Measurements from ENCODE around the gene DNASE2B.

- TF ChIP-seq CTCF (IDR thresholded peaks at IDR 0.05), result no peak
- no peak for TF ChIP-seq POLR2A (IDR thresholded peaks at IDR 0.05)
Measured at GRCh38 chr1:84407958-84408422, 9.7 kb downstream of the DNASE2B start.

Measured in ovary (tissue), 3 donors.